HG02852 (cell line): Measurements from ENCODE around the gene EFHD1.
"Not testable (repeated sequence)": the region's sequence is repeated elsewhere in the genome, so short reads cannot be mapped to it uniquely, and the experiment has no call there.

ENCODE experiments used
- ATAC-seq: cut with Tn5 transposase; IDR thresholded peaks from one replicate; pipeline ENCODE4 v1.9.1; 2021; ENCODE audit warnings: mild to moderate bottlenecking, moderate library complexity; ENCODE audit not compliant: unreplicated experiment

EFHD1 gene

DNA sequence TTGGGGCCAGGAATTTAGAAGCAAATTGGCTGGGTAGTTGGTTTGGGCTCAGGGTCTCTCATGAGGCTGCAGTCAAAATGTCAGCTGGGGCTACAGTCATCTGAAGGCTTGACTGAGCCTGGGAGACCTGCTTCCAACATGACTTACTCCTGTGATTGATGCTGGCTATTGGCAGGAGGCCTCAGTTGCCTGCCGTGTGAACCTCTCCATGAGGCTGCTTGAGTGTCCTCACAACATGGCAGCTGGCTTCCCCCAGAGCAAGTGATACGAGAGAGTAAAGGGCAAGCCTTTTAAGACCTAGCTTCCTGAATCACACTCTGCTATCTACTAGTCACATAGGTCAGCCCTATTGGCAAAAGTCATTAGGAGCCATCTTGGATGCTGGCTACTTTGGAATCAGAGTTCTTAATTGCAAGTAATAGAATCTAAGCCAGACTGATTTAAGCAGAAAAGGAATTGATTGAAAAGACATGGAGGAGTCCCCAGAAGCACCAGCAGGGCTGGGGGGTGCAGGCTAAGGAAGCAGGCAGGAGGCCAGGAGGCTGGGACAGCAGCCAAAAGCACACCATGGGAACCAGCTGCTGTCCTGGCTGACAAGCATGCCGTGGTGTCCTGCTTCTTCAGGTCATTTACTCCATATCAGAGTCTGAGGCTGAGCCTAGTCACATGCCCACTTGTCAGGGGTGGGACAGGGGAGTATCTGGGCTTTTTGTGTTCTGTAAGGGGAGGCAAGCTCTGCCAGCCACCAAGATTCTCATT lies 55.9 kb downstream of the EFHD1 start:
- no peak for ATAC-seq

DNA sequence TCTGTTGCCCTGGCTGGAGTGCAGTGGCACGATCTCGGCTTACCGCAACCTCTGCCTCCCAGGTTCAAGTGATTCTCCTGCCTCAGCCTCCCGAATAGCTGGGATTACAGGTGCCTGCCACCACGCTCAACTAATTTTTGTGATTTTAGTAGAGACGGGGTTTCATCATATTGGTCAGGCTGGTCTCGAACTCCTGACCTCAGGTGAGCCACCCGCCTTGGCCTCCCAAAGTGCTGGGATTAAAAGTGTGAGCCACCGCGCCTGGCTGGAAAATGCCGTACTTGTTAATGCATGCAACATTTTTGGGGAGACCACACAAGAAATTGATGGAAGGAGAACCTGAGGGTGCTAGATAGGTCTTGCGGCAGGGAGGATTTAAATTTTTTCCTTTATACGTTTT lies 57.7 kb downstream of the EFHD1 start:
- ATAC-seq = not testable (repeated sequence)

DNA sequence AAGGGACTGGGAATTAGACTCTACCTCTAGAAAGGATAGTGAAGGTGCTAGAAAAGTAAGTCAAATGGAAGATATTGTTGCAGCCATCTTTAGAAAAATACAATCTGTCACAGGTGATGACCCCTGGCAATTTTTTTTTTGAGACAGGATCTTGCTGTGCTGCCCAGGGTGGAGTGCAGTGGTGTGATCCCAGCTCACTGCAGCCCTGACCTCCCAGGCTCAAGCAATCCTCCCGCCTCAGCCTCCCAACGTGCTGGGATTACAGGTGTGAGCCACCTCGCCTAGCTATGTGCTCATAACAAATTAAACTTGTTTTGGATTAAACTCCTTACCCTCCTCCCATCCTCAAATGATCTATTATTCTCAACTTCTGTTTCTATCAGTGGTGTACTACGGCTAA lies 59.9 kb downstream of the EFHD1 start:
- ATAC-seq = no peak

DNA sequence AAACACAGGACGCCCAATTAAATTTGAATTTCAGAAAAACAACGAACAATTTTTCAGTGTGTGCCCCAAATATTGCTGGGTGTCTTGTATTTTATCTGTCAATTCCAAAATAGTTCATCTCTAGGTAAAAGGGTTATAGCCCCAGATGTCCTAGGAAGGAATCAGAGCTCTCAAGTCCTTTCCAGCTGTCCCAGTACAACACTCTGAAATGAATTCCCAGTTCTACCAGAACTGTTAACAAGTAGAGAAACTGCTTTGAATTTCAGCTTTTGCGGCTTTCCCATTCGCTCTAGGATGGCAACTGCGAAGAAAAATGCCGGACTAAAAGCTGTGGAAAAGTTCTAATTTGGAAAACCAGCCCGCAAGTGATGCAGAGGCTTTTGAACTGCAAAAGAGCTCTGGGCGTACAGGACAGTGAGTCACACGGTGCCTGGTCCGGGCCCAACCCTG lies 63.2 kb downstream of the EFHD1 start:
- ATAC-seq = no peak

DNA sequence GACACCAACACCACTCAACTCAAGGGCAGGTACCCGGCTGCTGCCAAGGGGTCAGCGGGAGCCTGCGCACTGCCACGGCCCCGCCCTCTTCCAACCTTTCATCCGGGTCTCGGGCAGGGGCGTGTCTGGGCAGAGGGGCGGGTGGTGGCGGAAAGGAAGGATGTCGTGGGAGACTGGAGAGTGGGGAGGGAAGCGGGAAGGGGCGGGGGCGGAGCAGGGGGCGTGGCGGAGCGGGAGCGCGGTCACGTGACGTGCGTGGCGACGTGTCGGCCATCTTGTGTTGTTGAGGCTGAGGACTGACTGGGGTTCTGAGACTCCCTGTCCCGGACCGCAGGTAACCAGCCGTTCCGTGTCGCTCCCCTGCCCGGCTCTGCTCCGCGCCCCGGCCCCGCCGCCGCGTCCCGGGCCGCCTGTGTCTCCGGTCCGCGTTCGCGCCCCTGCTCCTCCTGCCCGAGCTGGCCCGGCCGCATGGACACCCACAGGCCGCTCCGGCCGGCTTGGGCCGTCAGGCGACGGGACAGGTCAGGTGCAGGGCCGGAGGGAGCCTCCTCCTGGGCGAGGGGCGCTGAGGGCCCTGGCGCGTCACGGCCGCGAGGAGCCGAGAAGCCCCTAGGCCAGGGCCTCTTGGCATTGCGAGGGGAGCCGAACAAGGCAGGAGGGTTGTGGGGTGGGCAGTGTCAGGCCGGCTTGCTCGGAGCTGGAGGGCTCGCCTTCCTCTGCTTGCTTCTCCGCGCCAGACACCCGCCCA lies 63.8 kb downstream of the EFHD1 start, which contains the start of gene GIGYF2:
GIGYF2 (plus strand) TSS at position 273 of the 748 bp plus-strand sequence. CDS start 37,867 bp downstream, outside the sequence.
- peak; percentile 79 for ATAC-seq

DNA sequence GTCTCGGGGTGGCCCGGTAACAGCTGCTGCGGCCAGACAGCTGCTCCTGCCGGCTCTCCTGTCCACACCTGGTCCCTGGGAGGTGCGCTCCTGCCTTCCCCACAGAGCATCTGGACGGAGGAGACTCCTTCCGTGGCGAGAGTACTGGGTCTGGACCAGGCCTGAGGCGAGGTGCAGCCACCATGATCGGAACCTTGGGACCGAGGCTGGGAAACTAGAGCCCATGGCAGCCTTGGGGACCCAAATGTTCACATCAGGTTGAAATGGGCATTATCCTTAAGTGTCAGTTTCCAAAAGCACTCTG lies 64.4 kb downstream of the EFHD1 start:
- no peak for ATAC-seq

DNA sequence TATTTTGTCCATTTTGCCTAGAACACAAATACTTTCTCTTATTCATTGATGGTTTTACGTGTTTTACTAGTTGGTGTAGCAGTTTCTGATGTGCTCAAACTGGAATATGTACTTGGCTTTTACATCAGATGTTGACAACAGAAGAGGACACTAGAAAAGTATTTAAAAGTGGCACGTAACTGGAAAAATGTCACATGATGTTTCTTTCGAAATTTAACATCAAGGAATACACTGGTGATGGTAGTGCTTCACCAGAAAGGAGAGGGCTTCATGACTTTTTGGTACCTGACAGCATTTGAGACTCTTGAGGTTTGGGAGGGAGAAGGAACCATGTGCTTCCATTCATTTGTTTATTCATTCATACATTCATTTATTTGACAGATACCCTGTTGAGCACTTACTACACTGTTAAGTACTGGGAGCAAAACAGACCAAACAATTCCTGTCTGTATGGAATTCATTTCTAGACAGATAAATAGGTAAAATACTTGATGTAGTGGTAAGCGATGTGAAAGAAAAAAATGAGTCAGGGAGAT lies 65.2 kb downstream of the EFHD1 start:
- no peak for ATAC-seq

DNA sequence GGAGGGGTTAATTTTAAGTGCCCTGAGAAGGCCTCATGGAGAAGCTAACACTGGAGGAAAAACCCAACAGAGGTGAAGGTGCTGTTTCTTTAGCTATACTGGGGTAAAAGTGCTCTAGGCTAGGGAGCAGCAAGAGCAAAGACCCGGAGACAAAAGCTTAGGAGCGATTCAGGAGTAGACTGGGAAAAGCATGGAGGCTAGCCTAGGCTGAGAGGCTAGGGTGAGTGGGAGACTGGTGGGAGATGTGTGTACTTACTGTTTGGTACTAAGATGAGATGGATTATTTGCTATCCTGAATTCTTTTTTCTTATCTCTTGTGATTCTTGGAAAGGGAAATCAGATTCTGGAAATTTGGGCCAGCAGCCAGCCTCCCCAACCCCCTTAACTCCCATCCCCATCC lies 65.7 kb downstream of the EFHD1 start:
- no peak for ATAC-seq

DNA sequence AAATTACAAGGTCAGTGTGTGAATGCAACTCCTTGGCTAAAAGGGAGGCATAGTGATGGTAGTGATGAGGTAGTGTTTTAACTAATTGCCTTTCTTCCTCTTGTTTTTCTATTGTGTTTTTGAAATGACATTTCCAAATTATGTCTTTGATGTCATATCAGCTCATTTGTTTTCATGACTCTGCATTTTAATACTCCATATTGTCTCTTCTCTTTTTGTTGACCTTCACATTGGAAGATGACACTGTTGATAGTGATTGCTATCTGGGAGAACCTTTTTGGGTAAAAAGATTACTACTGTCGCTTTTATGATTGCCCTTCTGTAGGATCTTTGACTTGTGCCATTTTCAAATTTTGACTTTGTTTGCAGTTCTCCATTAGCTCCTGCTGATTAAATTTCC lies 66.8 kb downstream of the EFHD1 start:
- ATAC-seq = no peak

DNA sequence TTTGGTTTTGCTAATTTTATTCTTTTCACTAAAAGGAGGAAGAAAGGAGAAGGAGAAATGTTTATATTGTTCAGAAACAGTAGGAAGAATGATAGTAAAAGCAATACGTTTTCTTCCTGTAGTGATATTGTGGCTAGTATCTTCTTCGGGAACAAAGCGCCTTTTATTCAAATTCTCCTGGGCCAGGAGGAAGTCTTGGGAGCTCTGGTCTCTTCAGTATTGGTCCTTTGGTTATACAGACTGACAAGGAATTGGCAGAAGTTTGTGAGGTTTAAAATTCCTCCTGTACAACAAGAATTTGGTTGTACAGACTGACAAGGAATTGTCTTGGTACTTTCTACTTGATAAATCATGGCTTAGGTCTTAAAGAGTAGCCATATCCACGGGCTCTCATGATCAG lies 73.7 kb downstream of the EFHD1 start:
- ATAC-seq = no peak

DNA sequence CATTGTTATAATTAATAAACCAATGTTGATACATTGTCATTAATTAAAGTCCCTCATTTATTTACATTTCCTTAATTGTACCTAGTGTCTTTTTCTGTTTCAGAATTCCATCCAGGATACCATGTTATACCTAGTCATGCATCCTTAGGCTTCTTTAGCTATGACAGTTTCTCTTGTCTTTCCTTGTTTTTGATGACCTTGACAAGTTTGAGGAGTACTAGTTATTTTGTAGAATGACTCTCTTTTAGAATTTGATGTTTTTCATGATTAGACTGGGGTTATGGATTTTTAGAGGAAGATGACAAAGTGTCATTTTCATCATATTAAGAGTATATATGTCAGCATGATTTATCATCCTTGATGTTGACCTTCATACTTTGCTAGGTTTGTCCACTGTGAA lies 80.1 kb downstream of the EFHD1 start:
- ATAC-seq = no peak

DNA sequence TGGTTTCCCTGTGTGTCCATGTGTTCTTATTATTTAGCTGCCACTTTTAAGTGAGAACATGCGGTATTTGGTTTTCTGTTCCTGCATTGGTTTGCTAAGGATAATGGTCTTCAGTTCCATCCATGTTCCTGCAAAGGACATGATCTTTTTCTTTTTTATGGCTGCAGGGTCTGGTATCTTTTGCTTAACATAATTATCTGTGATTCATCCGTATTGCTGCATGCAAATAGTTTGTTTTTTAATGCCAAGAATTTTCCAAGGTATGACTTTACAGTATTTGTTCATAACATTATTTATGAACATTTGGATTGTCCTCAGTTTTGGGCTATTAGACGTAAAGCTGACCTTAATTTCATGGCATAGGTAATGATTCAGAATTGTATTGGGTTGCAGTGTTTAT lies 81.6 kb downstream of the EFHD1 start:
- no peak for ATAC-seq

DNA sequence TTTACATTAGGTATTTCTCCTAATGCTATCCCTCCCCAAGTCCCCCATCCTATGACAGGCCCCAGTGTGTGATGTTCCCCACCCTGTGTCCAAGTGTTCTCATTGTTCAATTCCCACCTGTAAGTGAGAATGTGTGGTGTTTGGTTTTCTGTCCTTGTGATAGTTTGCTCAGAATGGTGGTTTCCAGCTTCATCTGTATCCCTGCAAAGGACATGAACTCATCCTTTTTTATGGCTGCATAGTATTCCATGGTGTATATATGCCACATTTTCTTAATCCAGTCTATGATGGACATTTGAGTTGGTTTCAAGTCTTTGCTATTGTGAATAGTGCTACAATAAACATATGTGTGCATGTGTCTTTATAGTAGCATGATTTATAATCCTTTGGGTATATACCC lies 86.7 kb downstream of the EFHD1 start:
- ATAC-seq = not testable (repeated sequence)

DNA sequence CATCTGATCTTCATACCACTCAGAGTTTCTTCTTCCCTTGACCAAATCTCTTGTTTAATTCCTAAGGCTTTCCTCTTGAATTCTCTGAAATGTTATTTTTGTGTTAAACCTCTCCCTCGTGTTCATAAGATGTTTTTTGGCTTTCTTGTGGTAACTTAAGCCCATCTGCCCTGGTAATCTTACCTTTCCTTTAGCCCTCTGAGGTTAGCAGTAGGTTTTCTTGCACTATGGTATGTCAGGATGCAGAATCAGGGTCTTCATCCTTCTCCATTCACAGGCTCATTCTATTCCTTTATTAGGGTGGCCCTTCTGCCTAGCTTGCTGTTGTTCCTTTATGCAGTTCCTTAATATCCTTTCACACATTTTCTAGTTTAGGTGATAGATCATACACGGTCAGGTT lies 87.9 kb downstream of the EFHD1 start:
- no peak for ATAC-seq

DNA sequence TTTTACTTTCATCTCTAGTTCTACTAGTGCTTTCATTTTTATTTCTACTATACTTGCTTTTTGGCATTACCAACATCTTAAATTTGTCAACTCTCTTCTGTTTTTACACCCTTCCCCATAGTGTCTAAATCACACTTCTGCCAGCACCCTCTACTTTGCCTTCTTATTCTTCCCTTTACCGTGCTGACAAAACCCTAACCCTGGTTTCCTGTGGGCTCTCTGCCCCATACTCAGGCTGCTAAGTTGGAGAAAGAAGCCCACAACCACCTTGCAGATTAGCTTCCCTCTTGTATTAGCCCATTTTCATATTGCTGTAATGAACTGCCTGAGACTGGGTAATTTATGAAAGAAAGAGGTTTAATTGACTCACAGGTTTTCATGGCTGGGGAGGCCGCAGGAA lies 88.5 kb downstream of the EFHD1 start:
- ATAC-seq = no peak

DNA sequence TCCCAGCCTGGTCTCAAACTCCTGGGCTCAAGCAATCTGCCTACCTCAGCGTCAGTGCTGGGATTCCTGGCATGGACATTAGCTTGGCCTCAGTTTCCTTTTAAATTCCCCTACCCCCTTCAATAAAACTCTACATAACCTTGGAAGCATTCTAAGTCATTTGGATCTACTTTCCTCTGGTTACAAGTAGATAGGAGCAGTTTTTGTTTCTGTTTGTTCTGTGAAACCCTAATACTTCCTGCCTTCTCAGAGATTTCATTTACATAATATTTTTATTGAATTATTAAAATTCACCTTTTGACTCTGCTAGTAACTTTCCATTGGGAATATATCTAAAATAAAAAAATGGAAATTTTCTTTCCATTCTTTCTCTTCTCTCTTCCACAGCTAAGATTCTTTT lies 89.6 kb downstream of the EFHD1 start:
- ATAC-seq = no peak

DNA sequence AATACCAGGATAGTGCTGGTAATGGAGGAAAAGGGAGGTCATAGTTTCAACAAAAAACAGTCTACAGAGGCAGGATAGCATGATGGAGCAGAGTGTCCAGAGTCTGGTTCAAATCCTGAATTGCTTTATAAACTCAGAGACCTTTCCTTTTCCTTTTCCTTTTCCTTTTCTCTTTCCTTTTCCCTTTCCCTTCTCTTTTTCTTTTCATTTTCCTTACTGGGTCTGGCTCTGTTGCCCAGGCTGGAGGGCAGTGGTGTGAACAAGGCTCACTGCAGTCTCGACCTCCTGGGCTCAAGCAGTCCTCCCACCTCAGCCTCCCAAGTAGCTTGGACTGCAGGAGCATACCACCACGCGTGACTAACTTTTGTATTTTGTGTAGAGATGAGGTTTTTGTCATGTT lies 95.4 kb downstream of the EFHD1 start:
- no peak for ATAC-seq

DNA sequence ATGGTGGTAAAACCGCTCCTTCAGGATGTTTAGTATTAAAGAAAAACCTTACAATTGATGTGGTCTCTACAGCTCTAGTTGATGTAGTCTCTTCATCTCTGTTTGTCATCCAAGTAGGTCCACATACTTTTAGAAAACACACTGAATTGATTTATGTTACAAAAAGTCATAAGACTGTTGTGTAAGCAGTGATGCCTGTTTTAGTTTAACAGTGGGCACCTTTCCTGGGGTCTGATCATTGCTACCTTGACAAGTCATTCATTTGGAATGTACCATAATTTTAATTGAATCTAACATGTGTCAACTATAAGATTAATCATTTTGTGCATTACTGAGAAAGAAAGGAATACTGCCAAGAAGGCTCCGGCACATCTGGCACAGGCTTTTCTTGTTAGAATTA lies 98.1 kb downstream of the EFHD1 start:
- ATAC-seq = no peak
